Aorta (tissue), 5 donors: Measurements from ENCODE around the gene BTLA. TPM values are rescaled to one million over a fixed set of nuclear protein-coding genes. Genes with fewer than 3 reads are reported as not detected.
"Not testable (repeated sequence)": the region's sequence is repeated elsewhere in the genome, so short reads cannot be mapped to it uniquely, and the experiment has no call there.

Source experiments
- ATAC-seq: fragments of 200-7000 bp; cut with Tn5 transposase; one replicate; pipeline ENCODE4 v1.9.1; 2022; ENCODE audit warnings: moderate library complexity; ENCODE audit not compliant: low FRiP score
- DNase-seq, 2 donors: peaks; one replicate each; pipeline ENCODE4 v3.0.0-alpha.2; 2020
- H3K27ac ChIP-seq, 2 donors: one replicate each; pipeline ENCODE4 v1.5.1; 2013; ENCODE audit warnings: low read length in 2 of 2, mild to moderate bottlenecking in 2 of 2, moderate library complexity in 2 of 2, control low read depth in 1 of 2, inconsistent platforms in 1 of 2, low read depth in 1 of 2
- H3K27me3 ChIP-seq, 2 donors: one replicate each; pipeline ENCODE4 v1.6.1; 2013; ENCODE audit warnings: control low read depth in 1 of 2, low read length in 1 of 2, mild to moderate bottlenecking in 1 of 2, moderate library complexity in 1 of 2; ENCODE audit not compliant: insufficient read depth in 2 of 2, control insufficient read depth in 1 of 2
- H3K36me3 ChIP-seq, 2 donors: one replicate each; pipeline ENCODE4 v1.6.1; 2013; ENCODE audit warnings: control low read depth in 1 of 2, low read length in 1 of 2, mild to moderate bottlenecking in 1 of 2; ENCODE audit not compliant: insufficient read depth in 2 of 2, control insufficient read depth in 1 of 2
- H3K4me1 ChIP-seq, 2 donors: one replicate each; pipeline ENCODE4 v1.6.1; 2013; ENCODE audit warnings: low read length in 2 of 2, control low read depth in 1 of 2, mild to moderate bottlenecking in 1 of 2, moderate library complexity in 1 of 2; ENCODE audit not compliant: insufficient read depth in 2 of 2, control insufficient read depth in 1 of 2
- H3K4me3 ChIP-seq, 2 donors: one replicate each; pipeline ENCODE4 v1.5.1; 2013; ENCODE audit warnings: low read length in 2 of 2, control low read depth in 1 of 2, mild to moderate bottlenecking in 1 of 2
- H3K9me3 ChIP-seq: one replicate; pipeline ENCODE4 v1.6.1; 2013; ENCODE audit warnings: mild to moderate bottlenecking, low read length; ENCODE audit not compliant: control insufficient read depth
- WGBS, 2 donors: extraction: QIAGEN DNeasy Blood & Tissue Kit; methylation state at CpG; one replicate each; pipeline ENCODE4 v1.1.7; 2013; 5-methylcytosine and 5-hydroxymethylcytosine counted together
- intact Hi-C, 2 donors: fragments of 100-400 bp; cut with DNase I; formaldehyde crosslinking; loops; one replicate each; pipeline versions ENCODE4 v1.14.2 to v1.15.0; 2022
- polyA plus RNA-seq, 2 donors: library from polyadenylated mRNA; stranded (reverse); fragments of 200-250 nt; gene quantifications; one replicate each; pipeline ENCODE4 v1.2.3, GENCODE V29; 2013
- total RNA-seq, 2 donors: library from RNA; stranded (reverse); fragmentation: NEBNext Ultra II Directional; extraction: Animal tissue kit (Norgen Biotek cat#: 25700); gene quantifications; one replicate each; pipeline ENCODE4 v1.2.1, GENCODE V29; 2021
- donor health status: healthy with polysubstance abuse.
- donor health status: Bipolar disorder and iron deficiency.
- donor health status: DM: no; HTN: no; CAD: no.
- donor health status: DM: no; HTN: no; CAD: no.
- donor health status: DM: yes; HTN: yes; CAD: no.

BTLA gene
- total and polyA plus RNA-seq, 4 donors, result 0.13 to 3.8 (median 0.83) TPM

GRCh38 chr3:112466020-112466419 is 33.3 kb downstream of the BTLA start:
- Histone ChIP-seq H3K9me3 (no peaks in the 10 kb centered on the region), H3K27ac (no peak overlapping the region), H3K4me3 (no peak overlapping the region), H3K27me3 (no peaks in the 10 kb centered on the region), H3K4me1 (peaks cover 4 to 15% of the 10 kb centered on the region in 2 donors), H3K36me3 (no peaks in the 10 kb centered on the region)
- no peak for DNase-seq
- 0% methylated on average over 1 of the region's 1 CpG for WGBS, 2 donors
- intact Hi-C loops, result no loop called here
- no peak for ATAC-seq

GRCh38 chr3:112464264-112464663 is 35.0 kb downstream of the BTLA start:
- no peaks in the 10 kb centered on the region for H3K27me3 ChIP-seq
- no peaks in the 10 kb centered on the region for H3K9me3 ChIP-seq
- no peak for ATAC-seq
- peaks cover 2 to 7% of the 10 kb centered on the region in 2 donors for H3K4me1 ChIP-seq
- 17 to 18% methylated on average over 2 of the region's 2 CpGs for WGBS, 2 donors
- H3K36me3 ChIP-seq, result no peaks in the 10 kb centered on the region
- no peak overlapping the region for H3K4me3 ChIP-seq
- no peak for DNase-seq
- H3K27ac ChIP-seq, result no peak overlapping the region
- intact Hi-C loops, result no loop called here

DNA sequence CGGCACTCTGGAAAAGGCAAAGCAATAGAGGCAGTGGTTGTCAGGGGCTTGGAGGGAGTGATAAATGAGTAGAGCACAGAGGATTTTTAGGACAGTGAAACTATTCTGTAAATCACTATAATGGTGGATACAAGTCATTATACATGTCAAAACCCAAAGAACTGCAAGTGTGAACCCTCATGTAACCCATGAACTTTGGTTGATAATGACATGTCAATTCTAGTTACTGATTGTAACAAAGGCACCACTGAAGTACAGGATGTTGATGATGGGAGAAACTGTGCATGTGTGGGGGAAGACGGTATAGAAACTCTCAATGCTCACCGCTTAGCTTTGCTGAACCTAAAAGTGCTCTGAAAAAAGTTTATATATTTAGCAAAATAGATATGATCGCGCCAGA is 36.0 kb downstream of the BTLA start:
- no peaks in the 10 kb centered on the region for H3K36me3 ChIP-seq
- ATAC-seq (no peak), DNase-seq (no peak)
- H3K27me3 ChIP-seq, result no peaks in the 10 kb centered on the region
- H3K4me1 ChIP-seq, result peaks cover 2 to 6% of the 10 kb centered on the region in 2 donors
- no peaks in the 10 kb centered on the region for H3K9me3 ChIP-seq
- intact Hi-C loops, result no loop called here
- H3K4me3 ChIP-seq, result no peak overlapping the region
- no peak overlapping the region for H3K27ac ChIP-seq
- 84 to 86% methylated on average over 5 of the region's 5 CpGs for WGBS, 2 donors

GRCh38 chr3:112461787-112462186 is 37.5 kb downstream of the BTLA start:
- DNase-seq, result not testable (repeated sequence)

DNA sequence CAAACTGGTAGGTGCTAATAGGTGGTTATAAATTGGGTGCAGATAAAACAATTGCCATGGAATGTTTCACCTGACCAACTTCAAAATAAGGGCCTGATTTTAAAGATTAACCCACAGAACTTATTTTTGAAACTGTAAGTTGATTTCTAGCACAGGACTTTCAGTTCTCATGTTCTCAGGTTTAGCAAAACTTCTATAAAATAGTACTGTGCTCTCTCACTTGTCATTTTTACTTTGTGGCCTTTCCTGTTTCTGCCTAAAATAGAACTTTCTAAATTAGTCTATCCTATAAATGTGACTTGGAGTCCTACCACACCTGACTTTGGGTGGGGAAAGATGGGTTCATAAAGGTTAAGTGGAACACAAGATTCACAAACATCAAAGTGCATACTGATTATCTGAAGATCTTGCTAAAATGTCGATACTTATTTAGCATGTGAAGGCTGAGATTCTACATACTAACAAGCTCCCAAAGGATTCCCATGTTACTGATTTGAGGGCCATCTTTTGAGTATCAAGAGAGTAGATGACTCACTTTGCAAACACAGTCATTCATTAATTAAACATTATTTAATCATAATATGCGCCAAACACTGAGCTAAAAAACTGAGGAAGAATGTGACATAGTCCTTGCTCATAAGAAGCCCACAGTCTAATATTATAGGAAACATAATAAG is 38.6 kb downstream of the BTLA start:
- DNase-seq (no peak), ATAC-seq (no peak)
- Histone ChIP-seq H3K4me3 (no peak overlapping the region), H3K27ac (peak overlapping the region in 1 of 2 donors; percentile 28), H3K27me3 (no peaks in the 10 kb centered on the region), H3K9me3 (no peaks in the 10 kb centered on the region), H3K4me1 (peaks cover 0 to 2% of the 10 kb centered on the region in 2 donors), H3K36me3 (no peaks in the 10 kb centered on the region)
- intact Hi-C loops, result no loop called here
- 38 to 55% methylated on average over 2 of the region's 2 CpGs for WGBS, 2 donors

More at GRCh38 chr3:112461787-112462186, 37.5 kb downstream of the BTLA start:
- ATAC-seq, H3K9me3 ChIP-seq, H3K27ac ChIP-seq, intact Hi-C loops, H3K4me1 ChIP-seq, H3K36me3 ChIP-seq, H3K27me3 ChIP-seq, H3K4me3 ChIP-seq: not testable (repeated sequence)
- WGBS, 2 donors, result 97 to 100% methylated on average over 2 of the region's 2 CpGs

DNA sequence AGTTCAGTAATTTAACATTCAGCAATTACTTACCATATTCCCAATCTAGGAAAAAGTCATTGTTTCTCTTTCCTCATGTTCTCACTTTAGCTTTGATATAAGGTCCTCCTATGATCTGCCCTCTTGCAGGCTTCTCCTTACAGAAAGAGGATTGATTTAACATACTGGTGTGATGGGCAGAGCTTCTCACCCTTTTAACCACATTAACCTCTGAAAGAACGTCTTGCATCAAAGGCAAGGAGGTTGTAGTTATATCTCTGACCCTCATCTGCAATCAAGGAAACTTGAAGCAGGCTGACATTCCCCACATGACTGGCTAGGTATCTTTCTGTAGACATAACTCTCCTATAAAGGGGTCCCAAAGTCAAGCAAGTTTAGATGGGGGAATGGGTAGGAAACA is 39.5 kb downstream of the BTLA start:
- H3K4me1 ChIP-seq, result peaks cover 2% of the 10 kb centered on the region in 2 donors
- H3K27ac ChIP-seq, result no peak overlapping the region

DNA sequence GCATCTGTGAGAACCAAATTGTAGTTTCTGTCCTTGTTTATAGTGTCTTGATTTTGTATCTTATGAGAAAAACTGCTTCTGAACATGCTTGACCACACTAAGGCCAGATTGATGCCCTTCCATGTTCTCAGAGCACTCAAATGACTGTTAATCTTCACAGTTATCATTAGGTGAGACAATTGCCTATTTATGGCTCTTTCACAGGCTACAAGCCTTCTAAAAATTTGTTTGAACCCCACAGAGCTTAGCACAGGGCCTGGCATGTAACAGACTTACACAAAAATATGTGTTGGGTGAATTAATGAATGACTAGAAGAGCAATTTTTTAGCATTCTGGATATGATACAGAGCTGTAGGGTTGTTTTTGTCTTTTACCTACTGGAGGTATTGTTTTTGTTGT is 43.1 kb downstream of the BTLA start:
- Histone ChIP-seq H3K9me3 (no peaks in the 10 kb centered on the region), H3K4me3 (no peak overlapping the region), H3K27me3 (no peaks in the 10 kb centered on the region), H3K27ac (no peak overlapping the region), H3K36me3 (no peaks in the 10 kb centered on the region), H3K4me1 (peaks cover 2% of the 10 kb centered on the region in 2 donors)
- DNase-seq (no peak), ATAC-seq (no peak)
- intact Hi-C loops, result no loop called here

More for the DNA sequence above, 39.5 kb downstream of the BTLA start:
- intact Hi-C loops, result no loop called here
- DNase-seq, result no peak
- no peak for ATAC-seq
- Histone ChIP-seq H3K4me3 (no peak overlapping the region), H3K36me3 (no peaks in the 10 kb centered on the region), H3K27me3 (no peaks in the 10 kb centered on the region), H3K9me3 (no peaks in the 10 kb centered on the region)
- 65 to 77% methylated on average over 1 of the region's 1 CpG for WGBS, 2 donors

GRCh38 chr3:112448939-112449338 is 50.3 kb downstream of the BTLA start:
- 43 to 84% methylated on average over 1 of the region's 1 CpG for WGBS, 2 donors
- no peaks in the 10 kb centered on the region for H3K36me3 ChIP-seq
- H3K9me3 ChIP-seq, result no peaks in the 10 kb centered on the region
- ATAC-seq (no peak), DNase-seq (no peak)
- intact Hi-C loops, result loop anchor here in 1 of 2 donors (5.0 kb wide), 1 partner anchor 42 kb away; no protein-coding TSS in a partner anchor
- H3K4me3 ChIP-seq, result no peak overlapping the region
- no peaks in the 10 kb centered on the region for H3K27me3 ChIP-seq
- H3K4me1 ChIP-seq, result peaks cover 0 to 4% of the 10 kb centered on the region in 2 donors
- H3K27ac ChIP-seq, result no peak overlapping the region

- no peaks in the 10 kb centered on the region for H3K36me3 ChIP-seq
- intact Hi-C loops, result loop anchor here in 1 of 2 donors (5.0 kb wide), 1 partner anchor 39 kb away; no protein-coding TSS in a partner anchor
- ATAC-seq, result no peak
Measured at GRCh38 chr3:112446343-112446742, 52.9 kb downstream of the BTLA start.

More at GRCh38 chr3:112446343-112446742, 52.9 kb downstream of the BTLA start:
- H3K9me3 ChIP-seq, result no peaks in the 10 kb centered on the region
- DNase-seq, result no peak
- no peaks in the 10 kb centered on the region for H3K27me3 ChIP-seq
- H3K4me1 ChIP-seq, result peaks cover 0 to 4% of the 10 kb centered on the region in 2 donors
- 91 to 96% methylated on average over 1 of the region's 1 CpG for WGBS, 2 donors
- H3K4me3 ChIP-seq, result no peak overlapping the region
- no peak overlapping the region for H3K27ac ChIP-seq
